IPS-20b (cell line): ENCODE results near the gene BCL7C.

Experiments used
- H3K27ac ChIP-seq: one replicate; pipeline ENCODE4 v1.5.1; 2013; ENCODE audit warnings: low read length
- H3K27me3 ChIP-seq: 2 replicates; pipeline ENCODE4 v1.6.1; 2013; ENCODE audit warnings: mild to moderate bottlenecking, low read length, inconsistent platforms; ENCODE audit not compliant: insufficient read depth
- H3K36me3 ChIP-seq: 2 replicates; pipeline ENCODE4 v1.6.1; 2013; ENCODE audit warnings: low read depth, mild to moderate bottlenecking, inconsistent platforms, low read length, moderate library complexity; ENCODE audit not compliant: insufficient read depth
- H3K4me1 ChIP-seq: 2 replicates; pipeline ENCODE4 v1.6.1; 2013; ENCODE audit warnings: mild to moderate bottlenecking, control low read depth, inconsistent platforms, low read length, moderate library complexity; ENCODE audit not compliant: insufficient read depth
- H3K4me3 ChIP-seq: 2 replicates; pipeline ENCODE4 v1.5.1; 2013; ENCODE audit warnings: mild to moderate bottlenecking, low read length, inconsistent platforms
- H3K9ac ChIP-seq: 2 replicates; pipeline ENCODE4 v1.6.1; 2013; ENCODE audit warnings: low read depth, mild to moderate bottlenecking, inconsistent platforms, low read length, moderate library complexity
- H3K9me3 ChIP-seq: 2 replicates; pipeline ENCODE4 v1.6.1; 2013; ENCODE audit warnings: mild to moderate bottlenecking, low read depth, low read length, inconsistent platforms; ENCODE audit not compliant: insufficient read depth

Gene BCL7C

DNA sequence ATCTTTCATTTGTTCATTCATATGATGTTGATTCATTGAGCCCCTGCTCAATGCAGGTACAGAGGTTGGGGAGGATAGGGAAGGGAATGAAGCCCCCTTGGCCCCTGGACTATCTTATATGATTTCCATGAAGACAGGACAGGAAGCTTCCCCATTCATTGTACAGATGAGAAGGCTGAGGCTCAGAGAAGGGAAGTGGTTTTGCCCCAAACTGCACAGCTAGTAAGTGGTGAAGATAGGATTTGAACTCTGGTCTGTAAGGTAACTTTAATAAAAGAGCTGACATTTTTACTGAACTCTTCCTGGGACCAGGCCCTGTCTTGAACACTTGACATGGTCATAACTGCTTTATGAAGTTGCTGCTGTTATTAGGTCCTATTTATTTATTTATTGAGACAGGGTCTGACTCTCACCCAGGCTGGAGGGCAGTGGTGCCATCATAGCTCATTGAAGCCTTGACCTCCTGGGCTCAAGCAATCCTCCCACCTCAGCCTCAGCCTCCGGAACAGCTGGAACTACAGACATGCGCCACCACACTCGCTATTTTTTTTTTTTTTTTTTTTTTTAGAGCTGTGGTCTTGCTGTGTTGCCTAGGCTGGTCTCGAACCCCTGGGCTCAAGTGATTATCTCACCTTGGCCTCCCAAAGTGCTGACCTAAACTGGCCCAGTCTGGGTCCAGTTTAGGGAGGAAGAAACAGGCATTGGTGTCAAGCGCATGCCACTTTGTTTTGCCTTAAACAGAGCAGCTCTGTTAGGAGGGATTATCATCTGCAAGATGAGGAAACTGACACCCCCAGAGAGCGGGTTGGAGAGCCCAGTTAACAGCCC is 7.5 kb upstream of the BCL7C start:
- no peaks in the 10 kb centered on the region for H3K4me1 ChIP-seq
- peak overlapping the region; percentile 56; the same call in 1 of the 2 replicates for H3K4me3 ChIP-seq
- no peaks in the 10 kb centered on the region for H3K36me3 ChIP-seq
- peaks cover 14% of the 10 kb centered on the region for H3K27me3 ChIP-seq
- no peak overlapping the region for H3K27ac ChIP-seq
- no peak overlapping the region; the same call in 1 of the 2 replicates for H3K9ac ChIP-seq
- no peaks in the 10 kb centered on the region for H3K9me3 ChIP-seq

DNA sequence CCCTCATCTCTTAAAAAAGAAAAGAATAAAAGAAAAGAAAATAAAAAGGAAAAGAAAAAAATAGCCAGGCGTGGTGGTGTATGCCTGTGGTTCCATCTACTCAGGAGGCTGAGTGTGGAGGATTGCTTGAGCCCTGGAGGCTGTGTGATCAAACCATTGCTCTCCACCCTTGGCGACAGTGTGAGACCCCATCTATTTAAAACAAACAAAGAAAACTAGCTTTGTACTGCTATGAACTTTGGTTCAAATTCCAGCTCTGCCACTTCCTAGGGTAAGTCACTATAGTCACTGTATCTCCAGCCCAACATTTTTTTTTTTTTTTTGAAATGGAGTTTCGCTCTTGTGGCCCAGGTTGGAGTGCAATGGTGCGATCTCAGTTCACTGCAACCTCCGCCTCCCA is 6.7 kb upstream of the BCL7C start:
- Histone ChIP-seq H3K9me3 (no peaks in the 10 kb centered on the region), H3K27me3 (peaks cover 16% of the 10 kb centered on the region), H3K9ac (no peak overlapping the region), H3K27ac (no peak overlapping the region), H3K36me3 (no peaks in the 10 kb centered on the region), H3K4me3 (no peak overlapping the region), H3K4me1 (peaks cover 4% of the 10 kb centered on the region)

DNA sequence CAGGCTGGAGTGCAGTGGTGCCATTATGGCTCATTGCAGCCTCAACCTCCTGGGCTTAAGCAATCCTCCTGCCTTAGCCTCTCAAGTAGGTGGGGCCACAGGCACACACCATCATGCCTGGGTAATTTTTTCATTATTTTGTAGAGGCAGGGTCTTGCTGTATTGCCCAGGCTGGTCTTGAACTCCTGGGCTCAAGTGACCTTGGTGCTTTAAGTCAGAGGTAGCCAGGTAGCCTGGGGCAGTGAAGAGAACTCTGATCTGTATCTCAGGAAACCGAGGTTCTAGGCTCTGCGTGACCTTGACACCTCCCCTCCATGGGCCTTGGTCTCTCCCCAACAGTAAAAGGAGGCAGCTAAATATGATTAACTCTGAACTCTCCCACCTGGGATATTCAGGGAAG is 5.9 kb upstream of the BCL7C start:
- Histone ChIP-seq H3K27me3 (peaks cover 24% of the 10 kb centered on the region), H3K36me3 (no peaks in the 10 kb centered on the region), H3K27ac (no peak overlapping the region), H3K4me1 (peaks cover 6% of the 10 kb centered on the region), H3K4me3 (no peak overlapping the region), H3K9me3 (no peaks in the 10 kb centered on the region), H3K9ac (no peak overlapping the region)

DNA sequence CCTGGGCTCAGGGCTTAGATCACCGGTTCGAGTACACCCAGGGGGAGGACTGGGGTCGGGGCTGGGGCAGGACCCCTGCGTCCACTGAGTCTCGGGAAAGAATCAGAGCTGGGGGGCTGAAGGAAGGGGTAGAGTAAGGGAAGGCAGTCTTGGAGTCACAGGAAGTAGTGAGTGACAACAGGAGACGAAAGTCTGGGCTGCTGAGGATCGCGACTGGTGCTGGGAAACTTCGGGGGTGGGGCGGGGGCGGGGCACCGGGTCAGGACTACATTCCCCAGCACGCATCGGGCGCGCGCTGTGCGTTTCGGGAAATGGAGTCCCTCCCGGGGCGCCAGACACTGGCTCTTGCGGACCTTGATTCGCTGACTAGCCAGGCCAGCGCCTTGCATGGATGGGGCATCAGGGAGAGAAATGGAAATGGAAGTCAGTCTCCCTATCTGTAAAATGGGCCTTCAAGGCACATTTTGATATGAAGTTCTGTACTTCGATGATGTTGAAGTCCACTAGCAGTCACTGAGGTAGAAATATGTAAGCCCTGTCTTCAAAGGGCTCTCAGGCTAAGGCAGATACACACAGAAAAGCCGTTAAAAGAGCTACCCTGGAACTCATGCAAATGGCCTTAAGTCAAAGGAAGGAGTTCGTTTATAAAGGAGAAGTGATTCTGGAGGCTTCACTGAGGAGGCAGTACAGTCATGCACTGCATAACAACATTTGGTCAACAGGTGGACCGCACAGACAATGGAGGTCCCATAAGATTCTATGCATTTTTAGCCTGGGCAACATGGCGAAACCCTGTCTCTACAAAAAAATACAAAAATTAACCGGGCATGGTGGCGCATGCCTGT is 3.2 kb upstream of the BCL7C start:
- peaks cover 6% of the 10 kb centered on the region for H3K4me1 ChIP-seq
- H3K4me3 ChIP-seq, result peak overlapping the region; percentile 82
- H3K9me3 ChIP-seq, result no peaks in the 10 kb centered on the region
- peak overlapping the region; percentile 81; the same call in 1 of the 2 replicates for H3K9ac ChIP-seq
- peak overlapping the region; percentile 82 for H3K27ac ChIP-seq
- H3K27me3 ChIP-seq, result peaks cover 31% of the 10 kb centered on the region
- H3K36me3 ChIP-seq, result no peaks in the 10 kb centered on the region

DNA sequence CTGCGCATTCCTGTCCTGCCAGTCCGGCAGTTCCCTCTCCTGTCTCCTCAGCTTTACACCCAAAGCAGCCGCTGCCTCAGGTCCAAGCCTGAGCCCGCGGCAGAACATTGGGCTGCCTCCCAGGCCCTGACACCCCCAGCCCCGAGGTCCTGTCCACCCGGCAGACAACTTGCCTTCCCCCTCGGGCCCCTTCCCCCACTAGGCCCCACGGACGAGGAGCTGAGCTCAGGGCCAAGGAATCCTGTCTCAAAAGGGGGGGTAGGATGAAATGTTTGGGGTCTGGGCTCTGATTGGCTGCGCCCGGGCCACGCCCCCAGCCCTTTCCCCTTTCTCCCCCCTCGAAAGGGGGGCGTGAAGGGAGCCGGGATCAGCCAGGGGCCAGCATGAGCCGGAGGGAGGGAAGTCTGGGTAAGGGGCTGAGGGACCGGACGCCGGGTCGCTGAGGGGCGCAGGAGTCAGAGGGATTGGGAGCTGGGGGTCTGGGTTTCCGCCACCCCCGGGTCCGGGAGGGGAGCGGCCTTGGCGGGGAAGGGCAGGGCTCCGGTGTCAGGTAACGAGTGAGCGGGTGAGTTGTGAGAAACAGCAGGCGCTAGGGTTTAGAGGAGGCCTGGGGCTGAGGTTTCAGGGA is 2.5 kb upstream of the BCL7C start, which contains the start of gene CTF1:
CTF1 (plus strand) TSS at position 354 of the 628 bp plus-strand sequence; CDS start at position 384, 30 bp downstream.
- Histone ChIP-seq H3K27me3 (peaks cover 26% of the 10 kb centered on the region), H3K9ac (peak within 1 kb of the TSS; percentile 81; the same call in 1 of the 2 replicates), H3K4me3 (peak within 1 kb of the TSS; percentile 82), H3K27ac (peak within 1 kb of the TSS; percentile 82), H3K4me1 (peaks cover 6% of the 10 kb centered on the region), H3K9me3 (no peaks in the 10 kb centered on the region), H3K36me3 (no peaks in the 10 kb centered on the region)

DNA sequence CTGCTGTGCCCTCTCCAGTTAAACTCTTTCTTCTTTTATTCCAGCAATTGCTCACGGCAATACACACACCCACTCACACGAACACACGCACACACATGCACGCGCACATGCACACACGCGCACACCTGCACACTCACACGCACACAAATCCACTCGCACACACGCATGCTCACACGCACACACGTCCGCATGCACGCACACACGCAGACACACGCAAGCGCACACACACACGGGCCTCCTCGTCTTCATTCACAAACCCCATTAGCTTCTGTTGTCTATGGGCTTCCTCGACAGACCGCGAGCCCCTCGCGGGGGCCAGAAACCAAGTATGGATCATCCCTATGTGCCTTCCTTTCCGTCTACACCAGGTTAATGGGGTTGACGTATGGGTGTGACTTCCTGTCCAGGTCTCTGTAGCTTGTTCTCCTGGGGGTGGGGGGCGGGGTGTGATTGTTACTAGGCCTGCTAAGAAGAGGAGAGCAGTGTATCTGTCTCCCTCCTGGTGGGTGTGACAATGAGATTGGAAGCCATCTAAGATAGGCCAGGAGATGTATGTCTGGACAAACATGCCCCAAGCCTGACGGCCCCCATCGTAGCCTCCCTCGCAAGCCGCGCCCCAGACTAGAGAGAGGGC is 1.9 kb upstream of the BCL7C start:
- H3K27me3 ChIP-seq, result peaks cover 20% of the 10 kb centered on the region
- peak overlapping the region; percentile 81; the same call in 1 of the 2 replicates for H3K9ac ChIP-seq
- no peak overlapping the region for H3K27ac ChIP-seq
- no peaks in the 10 kb centered on the region for H3K36me3 ChIP-seq
- H3K4me1 ChIP-seq, result peaks cover 6% of the 10 kb centered on the region
- peak overlapping the region; percentile 82 for H3K4me3 ChIP-seq
- H3K9me3 ChIP-seq, result no peaks in the 10 kb centered on the region

DNA sequence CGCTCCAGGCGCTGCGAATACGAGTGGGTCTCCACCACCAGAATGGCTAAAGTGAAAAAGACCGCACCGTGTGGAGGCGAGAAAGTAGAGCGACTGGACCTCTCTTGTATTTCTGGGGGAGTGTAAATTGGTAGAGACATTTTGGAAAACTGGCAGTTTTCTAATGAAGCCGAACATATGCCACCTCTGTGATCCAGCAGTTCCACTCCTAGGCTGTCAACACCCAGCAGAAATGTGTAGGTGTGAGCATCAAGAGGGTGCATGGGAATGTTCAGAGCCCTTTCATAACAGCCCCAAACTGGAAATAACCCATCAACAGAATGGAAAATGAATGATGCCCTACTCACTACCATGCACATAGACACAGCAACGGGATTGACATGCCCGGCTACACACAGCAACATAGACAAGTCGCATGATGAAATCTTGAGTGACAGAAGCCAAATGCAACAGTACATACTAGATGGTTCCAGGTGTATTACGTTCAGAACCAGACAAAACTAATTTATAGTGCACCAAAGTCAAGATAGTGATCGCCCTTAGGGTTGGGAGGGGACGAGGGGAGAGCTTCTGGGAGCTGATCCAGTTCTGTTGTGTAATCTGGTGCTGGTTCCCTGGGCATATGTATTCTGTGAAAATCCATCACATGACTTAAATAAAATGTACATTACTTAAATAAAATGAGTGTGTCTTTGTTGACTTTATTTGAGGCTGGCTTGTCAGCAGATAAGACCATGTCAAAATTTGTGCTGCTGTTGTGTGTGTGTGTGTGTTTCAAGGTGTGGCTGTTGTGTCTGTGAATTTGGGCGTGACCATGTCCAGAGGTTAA is 877 bp upstream of the BCL7C start:
- Histone ChIP-seq H3K9me3 (no peaks in the 10 kb centered on the region), H3K4me1 (peaks cover 6% of the 10 kb centered on the region), H3K9ac (peak overlapping the region; percentile 12; the same call in 1 of the 2 replicates), H3K27ac (no peak overlapping the region), H3K27me3 (peaks cover 17% of the 10 kb centered on the region), H3K36me3 (no peaks in the 10 kb centered on the region), H3K4me3 (peak overlapping the region; percentile 53; the same call in 1 of the 2 replicates)

DNA sequence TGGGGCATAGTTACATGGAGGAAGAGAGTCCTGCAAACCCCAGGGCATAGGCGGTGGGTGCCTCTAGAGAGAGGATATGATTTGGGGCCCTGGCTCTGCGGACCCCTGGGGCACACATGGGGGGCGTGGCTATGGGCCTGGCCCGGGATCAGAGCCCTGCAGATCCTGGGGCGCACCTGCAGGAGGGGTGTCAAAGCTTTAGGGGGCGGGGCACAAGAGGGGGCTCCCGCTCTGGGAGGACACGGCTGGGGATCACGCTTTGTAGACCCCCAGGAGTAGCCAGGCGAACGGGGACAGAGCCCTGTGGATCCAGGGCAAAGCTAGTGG is 497 bp downstream of the BCL7C start:
- H3K36me3 ChIP-seq, result 0 out of 2 replicates have a peak, but pooled peaks cover 7% of the 10 kb centered on the region
- H3K9ac ChIP-seq, result peak overlapping the region; percentile 75; the same call in 1 of the 2 replicates
- H3K9me3 ChIP-seq, result no peaks in the 10 kb centered on the region
- peaks cover 17% of the 10 kb centered on the region for H3K27me3 ChIP-seq
- H3K27ac ChIP-seq, result no peak overlapping the region
- peak overlapping the region; percentile 77 for H3K4me3 ChIP-seq
- H3K4me1 ChIP-seq, result peaks cover 6% of the 10 kb centered on the region

DNA sequence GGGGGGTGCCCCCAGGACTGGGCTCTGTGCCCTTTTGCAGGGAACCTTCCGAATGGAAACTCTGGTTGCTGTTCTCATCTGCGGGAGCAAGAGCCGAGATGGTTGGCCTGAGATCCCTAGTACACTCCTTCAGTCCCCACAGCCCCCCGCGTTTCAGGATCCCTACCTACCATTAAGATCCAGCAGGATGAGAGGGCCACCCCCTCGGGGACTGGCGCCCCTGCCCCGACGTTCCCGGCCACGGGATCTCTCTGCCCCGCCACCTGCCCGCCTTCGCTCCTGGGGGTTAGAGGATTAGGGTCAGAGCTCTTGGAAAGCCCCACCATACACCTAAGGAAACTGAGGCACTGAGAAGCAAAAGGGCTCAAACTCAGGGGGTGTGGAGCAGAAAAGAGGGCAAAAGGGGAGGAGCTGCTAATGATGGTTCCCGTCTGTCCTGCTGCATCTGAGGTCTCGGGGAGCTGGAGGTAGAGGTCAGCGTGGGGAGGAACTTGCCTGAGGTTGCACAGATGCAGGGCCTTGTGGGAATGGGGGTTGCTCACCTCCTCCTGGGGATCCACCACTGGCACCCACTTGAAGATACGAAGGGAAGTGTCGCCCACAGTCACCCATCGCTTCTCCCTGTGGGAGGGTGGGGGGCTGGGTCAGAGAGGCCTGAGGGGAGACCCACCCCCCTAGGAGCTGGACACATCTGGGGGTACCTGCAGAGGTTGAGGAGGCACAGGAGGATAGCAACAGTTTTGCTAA is 1.0 kb downstream of the BCL7C start:
- peaks cover 17% of the 10 kb centered on the region for H3K27me3 ChIP-seq
- H3K4me1 ChIP-seq, result peaks cover 6% of the 10 kb centered on the region
- peak overlapping the region; percentile 77 for H3K4me3 ChIP-seq
- H3K9ac ChIP-seq, result no peak overlapping the region
- H3K36me3 ChIP-seq, result 0 out of 2 replicates have a peak, but pooled peaks cover 7% of the 10 kb centered on the region
- H3K27ac ChIP-seq, result no peak overlapping the region
- no peaks in the 10 kb centered on the region for H3K9me3 ChIP-seq
